Upper lobe of left lung (tissue), 6 donors: ENCODE data around the gene KLC1. TPM values are rescaled to one million over a fixed set of nuclear protein-coding genes. Genes with fewer than 3 reads are reported as not detected.

ENCODE experiments used
- ATAC-seq, 2 donors: fragments of 200-7000 bp; cut with Tn5 transposase; one replicate each; pipeline ENCODE4 v1.9.1; 2022; ENCODE audit warnings: mild to moderate bottlenecking in 2 of 2, moderate library complexity in 2 of 2; ENCODE audit not compliant: low FRiP score in 2 of 2
- DNase-seq, 2 donors: peaks; one replicate each; pipeline ENCODE4 v3.0.0-alpha.2; 2019 to 2020
- H3K27ac ChIP-seq, 4 donors: fragments of 200-600 bp; sonication (generic); one replicate each; pipeline ENCODE4 v1.5.1; 2016 to 2019
- H3K27me3 ChIP-seq, 4 donors: fragments of 200-600 bp; sonication (generic); one replicate each; pipeline ENCODE4 v1.5.1; 2017 to 2019
- H3K36me3 ChIP-seq, 4 donors: fragments of 200-600 bp; sonication (generic); one replicate each; pipeline ENCODE4 v1.5.1; 2016 to 2019
- H3K4me1 ChIP-seq, 4 donors: fragments of 200-600 bp; sonication (generic); one replicate each; pipeline ENCODE4 v1.5.1; 2018 to 2019
- H3K4me3 ChIP-seq, 4 donors: fragments of 200-600 bp; sonication (generic); one replicate each; pipeline ENCODE4 v1.5.1; 2017 to 2019; ENCODE audit warnings: mild to moderate bottlenecking in 2 of 4, moderate library complexity in 1 of 4
- H3K9me3 ChIP-seq, 4 donors: fragments of 200-600 bp; sonication (generic); one replicate each; pipeline ENCODE4 v1.5.1; 2018 to 2019
- EP300 ChIP-seq, 4 donors: sonication (generic); formaldehyde crosslinking; IDR thresholded peaks; one replicate each; pipeline ENCODE4 v1.5.1; 2017; ENCODE audit warnings: antibody characterized with exemption in 4 of 4, control low read depth in 2 of 4
- POLR2A ChIP-seq, 4 donors: fragments of 450-650 bp; IDR thresholded peaks; one replicate each; pipeline ENCODE4 v1.5.1; 2016 to 2017; ENCODE audit warnings: antibody characterized with exemption in 4 of 4, mild to moderate bottlenecking in 2 of 4
- POLR2AphosphoS5 ChIP-seq, 2 donors: sonication (generic); formaldehyde crosslinking; IDR thresholded peaks; one replicate each; pipeline ENCODE4 v1.5.1; 2017; ENCODE audit warnings: antibody characterized with exemption in 2 of 2
- WGBS, 2 donors: methylation state at CpG; one replicate each; pipeline ENCODE4 v1.1.5; 2017 to 2018; 5-methylcytosine and 5-hydroxymethylcytosine counted together
- total RNA-seq, 6 donors: library from RNA; depleted of rRNA in 4 of 6; stranded (reverse); fragments of >200 nt in 4 of 6; gene quantifications; one replicate each; pipeline versions ENCODE4 v1.1.0 to v1.2.1, GENCODE V29; 2016 to 2021
- TF ChIP-seq, protein P1 (sequence below), 6 experiments: fragments of 450-650 bp in 4 of 6; fragments of 200-600 bp in 2 of 6; sonication (generic) in 2 of 6; IDR thresholded peaks; one replicate each; pipeline ENCODE4 v1.5.1; 2016 to 2019; ENCODE audit warnings: antibody characterized with exemption in 6 of 6
- donor health status: DM: no; HTN: no; CAD: no; lungs with moderate emphysema.
- donor health status: DM: no; HTN: yes; CAD: no; lungs with severe emphysema.

Gene KLC1
- total RNA-seq, 6 donors from 2014 or later, result 175 to 614 (median 267) TPM

- H3K27ac ChIP-seq, result peak overlapping the region; percentile 70 to 87 (median 85)
- H3K36me3 ChIP-seq, result no peaks in the 10 kb centered on the region
- DNase-seq, result peak; percentile 79 to 84
- no peaks in the 10 kb centered on the region for H3K27me3 ChIP-seq
- H3K4me3 ChIP-seq, result peak overlapping the region in 1 of 4 donors; percentile 9
- 29 to 30% methylated on average over 8 to 16 of the region's 16 CpGs for WGBS, 2 donors
- peaks cover 34 to 49% (median 39%) of the 10 kb centered on the region in 4 donors for H3K4me1 ChIP-seq
- H3K9me3 ChIP-seq, result no peaks in the 10 kb centered on the region
- peak in 1 of 2 donors; percentile 68 for ATAC-seq
- peak in 1 of 2 donors; percentile 65 for TF ChIP-seq POLR2AphosphoS5 (IDR thresholded peaks at IDR 0.05)
- peak in 1 of 4 donors; percentile 81 for TF ChIP-seq EP300 (IDR thresholded peaks at IDR 0.05)
- TF ChIP-seq, protein P1, sequence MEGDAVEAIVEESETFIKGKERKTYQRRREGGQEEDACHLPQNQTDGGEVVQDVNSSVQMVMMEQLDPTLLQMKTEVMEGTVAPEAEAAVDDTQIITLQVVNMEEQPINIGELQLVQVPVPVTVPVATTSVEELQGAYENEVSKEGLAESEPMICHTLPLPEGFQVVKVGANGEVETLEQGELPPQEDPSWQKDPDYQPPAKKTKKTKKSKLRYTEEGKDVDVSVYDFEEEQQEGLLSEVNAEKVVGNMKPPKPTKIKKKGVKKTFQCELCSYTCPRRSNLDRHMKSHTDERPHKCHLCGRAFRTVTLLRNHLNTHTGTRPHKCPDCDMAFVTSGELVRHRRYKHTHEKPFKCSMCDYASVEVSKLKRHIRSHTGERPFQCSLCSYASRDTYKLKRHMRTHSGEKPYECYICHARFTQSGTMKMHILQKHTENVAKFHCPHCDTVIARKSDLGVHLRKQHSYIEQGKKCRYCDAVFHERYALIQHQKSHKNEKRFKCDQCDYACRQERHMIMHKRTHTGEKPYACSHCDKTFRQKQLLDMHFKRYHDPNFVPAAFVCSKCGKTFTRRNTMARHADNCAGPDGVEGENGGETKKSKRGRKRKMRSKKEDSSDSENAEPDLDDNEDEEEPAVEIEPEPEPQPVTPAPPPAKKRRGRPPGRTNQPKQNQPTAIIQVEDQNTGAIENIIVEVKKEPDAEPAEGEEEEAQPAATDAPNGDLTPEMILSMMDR (IDR thresholded peaks at IDR 0.05), result peak in 1 of 6 experiments; percentile 6
- TF ChIP-seq POLR2A (IDR thresholded peaks at IDR 0.05), result no peak
Measured at GRCh38 chr14:103623883-103624482, 5.0 kb upstream of the KLC1 start.

DNA sequence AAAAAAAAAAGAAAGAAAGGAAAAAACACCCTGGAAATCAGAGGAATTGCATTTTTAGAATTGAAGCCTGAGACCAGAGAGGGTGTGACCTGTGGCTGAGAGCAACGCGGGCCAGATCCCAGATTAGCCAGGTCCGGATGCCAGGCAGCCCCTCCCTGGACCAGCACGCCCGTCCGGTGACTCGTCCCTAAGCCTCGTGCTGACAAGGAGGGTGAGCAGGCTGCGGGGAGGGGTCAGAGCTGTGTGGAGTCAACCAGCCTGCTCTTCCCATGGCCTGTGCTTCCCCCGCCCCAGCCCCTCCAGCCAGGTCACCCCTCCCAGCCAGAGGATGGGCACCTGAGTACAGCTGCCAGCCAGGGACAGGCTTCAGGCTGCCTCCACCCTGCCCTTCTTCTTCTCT is 4.2 kb upstream of the KLC1 start:
- Histone ChIP-seq H3K4me1 (peaks cover 34 to 49% (median 39%) of the 10 kb centered on the region in 4 donors), H3K27ac (peak overlapping the region; percentile 62 to 87 (median 85)), H3K9me3 (no peaks in the 10 kb centered on the region), H3K36me3 (no peaks in the 10 kb centered on the region), H3K27me3 (no peaks in the 10 kb centered on the region), H3K4me3 (no peak overlapping the region)
- ATAC-seq (peak; percentile 58 to 78), DNase-seq (peak; percentile 79 to 80)
- whole genome bisulfite sequencing, 2 donors, result 6 to 25% methylated on average over 10 of the region's 10 CpGs
- TF ChIP-seq EP300 (IDR thresholded peaks at IDR 0.05), result peak in 1 of 4 donors; percentile 65
- no peak for TF ChIP-seq POLR2A (IDR thresholded peaks at IDR 0.05)
- TF ChIP-seq POLR2AphosphoS5 (IDR thresholded peaks at IDR 0.05), result peak; percentile 64 to 79
- TF ChIP-seq, protein P1 (IDR thresholded peaks at IDR 0.05), result no peak

DNA sequence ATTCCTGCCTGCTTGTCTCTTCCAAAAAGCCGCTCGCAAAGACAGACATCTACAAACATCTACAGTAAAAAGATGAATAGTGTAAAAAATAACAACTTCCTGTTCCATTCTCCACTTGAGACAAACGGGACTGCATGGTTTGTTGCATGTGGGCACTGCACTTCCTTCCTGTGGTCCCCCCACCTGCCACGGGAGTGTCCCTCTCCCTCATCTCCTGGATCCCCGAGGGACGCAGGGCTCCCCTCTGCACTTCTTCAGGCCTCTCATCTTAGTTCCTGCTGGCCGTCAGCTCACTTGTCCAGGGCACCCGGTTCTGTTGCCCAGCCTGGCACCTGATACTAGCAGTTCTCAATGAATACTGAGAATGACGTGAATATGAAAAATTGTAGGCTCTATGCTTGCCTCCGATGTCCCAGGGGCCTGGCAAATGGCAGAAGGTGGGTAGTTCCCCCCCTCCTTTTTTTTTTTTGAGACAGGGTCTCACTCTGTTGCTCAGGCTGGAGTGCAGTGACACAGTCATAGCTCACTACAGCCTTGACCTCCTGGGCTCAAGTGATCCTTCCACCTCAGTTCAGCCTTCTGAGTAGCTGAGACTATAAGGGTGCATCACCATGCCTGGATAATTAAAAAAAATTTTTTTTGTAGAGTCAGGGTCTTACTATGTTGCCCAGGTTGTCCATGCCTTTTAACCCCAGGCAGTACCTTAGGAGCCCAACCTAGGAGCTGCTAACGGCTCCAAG is 3.5 kb upstream of the KLC1 start:
- H3K9me3 ChIP-seq, result no peaks in the 10 kb centered on the region
- TF ChIP-seq, protein P1 (IDR thresholded peaks at IDR 0.05), result no peak
- no peak for TF ChIP-seq POLR2AphosphoS5 (IDR thresholded peaks at IDR 0.05)
- no peak for TF ChIP-seq EP300 (IDR thresholded peaks at IDR 0.05)
- TF ChIP-seq POLR2A (IDR thresholded peaks at IDR 0.05), result no peak
- no peak overlapping the region for H3K4me3 ChIP-seq
- peaks cover 38 to 56% (median 46%) of the 10 kb centered on the region in 4 donors for H3K4me1 ChIP-seq
- ATAC-seq (no peak), DNase-seq (no peak)
- H3K27ac ChIP-seq, result peak overlapping the region; percentile 62 to 87 (median 85)
- no peaks in the 10 kb centered on the region for H3K36me3 ChIP-seq
- WGBS, 2 donors, result 28 to 34% methylated on average over 11 of the region's 11 CpGs
- H3K27me3 ChIP-seq, result no peaks in the 10 kb centered on the region

DNA sequence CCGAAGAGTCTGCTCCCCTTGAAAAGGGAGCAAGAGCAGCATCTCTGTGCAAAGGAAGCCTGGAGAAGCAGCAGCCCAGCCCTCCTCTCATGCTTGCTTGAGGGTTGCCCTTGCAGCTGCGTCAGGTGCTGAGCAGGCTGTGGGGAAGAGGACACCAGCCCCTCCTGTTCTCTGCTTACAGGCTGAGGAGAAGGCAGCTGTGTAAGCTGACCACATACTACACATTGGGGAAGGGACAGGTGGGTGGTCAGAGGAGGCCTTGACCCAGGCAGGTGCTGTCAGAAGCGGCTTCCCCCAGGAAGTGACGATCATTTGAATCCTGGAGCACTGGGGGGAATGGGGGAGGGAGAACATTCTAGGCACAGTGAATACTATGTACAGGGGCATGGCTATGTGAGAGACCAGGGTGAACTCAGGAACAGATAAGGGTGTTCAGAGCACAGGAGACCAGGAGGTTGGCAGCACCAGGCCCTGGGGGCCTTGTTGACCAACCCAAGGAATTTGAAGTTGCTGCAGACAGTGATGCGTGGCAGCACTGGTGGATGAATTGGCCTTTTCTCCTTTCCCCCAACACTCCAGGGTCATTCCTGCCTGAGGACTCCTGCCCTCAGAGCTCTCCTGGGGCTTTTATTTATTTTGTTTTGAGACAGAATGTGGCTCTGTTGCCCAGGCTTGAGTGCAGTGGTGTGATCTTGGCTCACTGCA is 2.7 kb upstream of the KLC1 start:
- H3K27ac ChIP-seq, result peak overlapping the region; percentile 9 to 100 (median 86)
- H3K4me1 ChIP-seq, result peaks cover 45 to 62% (median 53%) of the 10 kb centered on the region in 4 donors
- ATAC-seq (no peak), DNase-seq (no peak)
- TF ChIP-seq, protein P1 (IDR thresholded peaks at IDR 0.05), result no peak
- TF ChIP-seq POLR2AphosphoS5 (IDR thresholded peaks at IDR 0.05) (no peak), POLR2A (IDR thresholded peaks at IDR 0.05) (no peak), EP300 (IDR thresholded peaks at IDR 0.05) (no peak)
- 71 to 73% methylated on average over 5 of the region's 5 CpGs for WGBS, 2 donors
- H3K27me3 ChIP-seq, result no peaks in the 10 kb centered on the region
- no peak overlapping the region for H3K4me3 ChIP-seq
- H3K36me3 ChIP-seq, result no peaks in the 10 kb centered on the region
- no peaks in the 10 kb centered on the region for H3K9me3 ChIP-seq
